ENCODE measurements around the gene CWF19L2.

DNA sequence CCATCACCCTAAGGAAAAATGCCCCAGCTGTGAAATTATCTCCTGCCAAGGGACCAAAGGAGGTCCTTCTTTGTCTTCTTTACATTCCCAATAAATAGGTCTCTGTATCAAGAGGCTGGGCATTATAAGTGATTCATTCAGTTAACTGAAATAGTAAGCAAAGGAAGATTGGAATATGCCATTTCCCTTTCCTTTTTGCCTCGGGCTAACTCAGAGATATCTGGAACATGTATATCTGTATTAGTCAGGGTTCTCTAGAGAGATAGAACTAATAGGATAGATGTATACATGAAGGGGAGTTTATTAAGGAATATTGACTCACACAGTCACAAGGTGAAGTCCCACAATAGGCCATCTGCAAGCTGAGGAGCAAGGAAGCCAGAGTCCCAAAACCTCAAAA lies 15.3 kb upstream of the CWF19L2 start:
- TF ChIP-seq, protein P1, sequence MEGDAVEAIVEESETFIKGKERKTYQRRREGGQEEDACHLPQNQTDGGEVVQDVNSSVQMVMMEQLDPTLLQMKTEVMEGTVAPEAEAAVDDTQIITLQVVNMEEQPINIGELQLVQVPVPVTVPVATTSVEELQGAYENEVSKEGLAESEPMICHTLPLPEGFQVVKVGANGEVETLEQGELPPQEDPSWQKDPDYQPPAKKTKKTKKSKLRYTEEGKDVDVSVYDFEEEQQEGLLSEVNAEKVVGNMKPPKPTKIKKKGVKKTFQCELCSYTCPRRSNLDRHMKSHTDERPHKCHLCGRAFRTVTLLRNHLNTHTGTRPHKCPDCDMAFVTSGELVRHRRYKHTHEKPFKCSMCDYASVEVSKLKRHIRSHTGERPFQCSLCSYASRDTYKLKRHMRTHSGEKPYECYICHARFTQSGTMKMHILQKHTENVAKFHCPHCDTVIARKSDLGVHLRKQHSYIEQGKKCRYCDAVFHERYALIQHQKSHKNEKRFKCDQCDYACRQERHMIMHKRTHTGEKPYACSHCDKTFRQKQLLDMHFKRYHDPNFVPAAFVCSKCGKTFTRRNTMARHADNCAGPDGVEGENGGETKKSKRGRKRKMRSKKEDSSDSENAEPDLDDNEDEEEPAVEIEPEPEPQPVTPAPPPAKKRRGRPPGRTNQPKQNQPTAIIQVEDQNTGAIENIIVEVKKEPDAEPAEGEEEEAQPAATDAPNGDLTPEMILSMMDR (conservative IDR thresholded peaks at IDR 0.05; ENCODE audit: low read length), result no peak
- TF ChIP-seq EZH2phosphoT487 (IDR thresholded peaks at IDR 0.05; ENCODE audit: borderline replicate concordance, low read depth, low read length), result no peak

Measured in OCI-LY7 (cell line).